Measurements from ENCODE around the gene APP.
"Not testable (repeated sequence)": the region's sequence is repeated elsewhere in the genome, so short reads cannot be mapped to it uniquely, and the experiment has no call there.

APP gene

GRCh38 chr21:26028183-26028582, 142.4 kb downstream of the APP start:
- TF ChIP-seq, protein P1, sequence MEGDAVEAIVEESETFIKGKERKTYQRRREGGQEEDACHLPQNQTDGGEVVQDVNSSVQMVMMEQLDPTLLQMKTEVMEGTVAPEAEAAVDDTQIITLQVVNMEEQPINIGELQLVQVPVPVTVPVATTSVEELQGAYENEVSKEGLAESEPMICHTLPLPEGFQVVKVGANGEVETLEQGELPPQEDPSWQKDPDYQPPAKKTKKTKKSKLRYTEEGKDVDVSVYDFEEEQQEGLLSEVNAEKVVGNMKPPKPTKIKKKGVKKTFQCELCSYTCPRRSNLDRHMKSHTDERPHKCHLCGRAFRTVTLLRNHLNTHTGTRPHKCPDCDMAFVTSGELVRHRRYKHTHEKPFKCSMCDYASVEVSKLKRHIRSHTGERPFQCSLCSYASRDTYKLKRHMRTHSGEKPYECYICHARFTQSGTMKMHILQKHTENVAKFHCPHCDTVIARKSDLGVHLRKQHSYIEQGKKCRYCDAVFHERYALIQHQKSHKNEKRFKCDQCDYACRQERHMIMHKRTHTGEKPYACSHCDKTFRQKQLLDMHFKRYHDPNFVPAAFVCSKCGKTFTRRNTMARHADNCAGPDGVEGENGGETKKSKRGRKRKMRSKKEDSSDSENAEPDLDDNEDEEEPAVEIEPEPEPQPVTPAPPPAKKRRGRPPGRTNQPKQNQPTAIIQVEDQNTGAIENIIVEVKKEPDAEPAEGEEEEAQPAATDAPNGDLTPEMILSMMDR (IDR thresholded peaks at IDR 0.05; ENCODE audit: extremely low read depth, insufficient read depth, missing control alignments), result no peak
- in situ Hi-C loops (cut with MboI; ENCODE audit: low pct_unique_long_range_greater_than_20kb, low sequenced_read_pairs, unreplicated experiment), result no loop called here
- no peak for DNase-seq (ENCODE audit: low spot score)

- no peak for DNase-seq (ENCODE audit: low spot score)
- TF ChIP-seq, protein P1 (IDR thresholded peaks at IDR 0.05; ENCODE audit: extremely low read depth, insufficient read depth, missing control alignments), result no peak
- in situ Hi-C loops (cut with MboI; ENCODE audit: low pct_unique_long_range_greater_than_20kb, low sequenced_read_pairs, unreplicated experiment), result no loop called here
Observed at GRCh38 chr21:26027696-26028095, 142.9 kb downstream of the APP start.

DNA sequence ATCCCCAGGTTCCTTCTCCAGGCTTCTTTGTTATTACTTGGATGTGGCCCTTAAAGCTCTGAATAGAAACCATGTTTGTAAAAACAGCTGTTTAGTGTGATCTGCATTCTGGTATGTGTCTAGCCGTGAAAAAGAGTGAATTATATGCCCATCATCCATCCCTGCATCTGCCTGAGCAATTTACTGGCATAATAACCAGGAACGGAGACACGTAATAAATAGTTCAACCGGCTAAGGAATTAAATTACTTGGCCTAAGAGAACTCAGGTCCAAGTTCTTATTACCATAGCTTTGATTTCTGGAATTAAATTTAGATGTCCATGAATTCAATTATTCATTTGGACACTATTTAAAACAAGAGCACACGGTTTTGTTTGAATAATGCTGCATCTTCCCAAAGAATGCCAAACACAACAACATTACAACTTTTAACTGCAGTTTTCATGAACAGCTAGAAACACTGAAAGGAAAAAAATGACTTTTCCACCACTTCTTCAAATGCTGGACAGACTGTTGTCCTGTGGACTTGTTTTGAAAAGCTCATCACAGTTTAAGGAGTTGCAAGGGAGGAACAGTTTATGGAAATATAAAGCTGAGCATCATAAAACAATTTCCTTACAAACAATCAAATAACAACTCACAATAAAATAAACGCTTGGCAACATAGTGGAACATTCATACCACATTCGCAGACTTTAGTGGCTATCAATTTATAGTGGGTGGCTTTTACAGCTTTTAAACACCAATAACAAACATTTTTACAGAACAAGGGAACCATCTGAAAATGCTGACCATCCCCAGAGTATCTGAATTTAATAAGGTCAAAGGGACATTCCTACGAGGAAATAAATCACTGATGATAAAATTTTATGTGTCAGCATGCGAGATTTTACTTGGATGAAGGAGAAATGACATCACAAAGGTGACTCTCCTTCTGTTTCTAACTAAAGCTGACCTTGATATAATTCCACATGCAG, 144.7 kb downstream of the APP start:
- in situ Hi-C loops (cut with MboI; ENCODE audit: low pct_unique_long_range_greater_than_20kb, low sequenced_read_pairs, unreplicated experiment), result no loop called here
- no peak for DNase-seq (ENCODE audit: low spot score)
- TF ChIP-seq, protein P1 (IDR thresholded peaks at IDR 0.05; ENCODE audit: extremely low read depth, insufficient read depth, missing control alignments), result no peak

DNA sequence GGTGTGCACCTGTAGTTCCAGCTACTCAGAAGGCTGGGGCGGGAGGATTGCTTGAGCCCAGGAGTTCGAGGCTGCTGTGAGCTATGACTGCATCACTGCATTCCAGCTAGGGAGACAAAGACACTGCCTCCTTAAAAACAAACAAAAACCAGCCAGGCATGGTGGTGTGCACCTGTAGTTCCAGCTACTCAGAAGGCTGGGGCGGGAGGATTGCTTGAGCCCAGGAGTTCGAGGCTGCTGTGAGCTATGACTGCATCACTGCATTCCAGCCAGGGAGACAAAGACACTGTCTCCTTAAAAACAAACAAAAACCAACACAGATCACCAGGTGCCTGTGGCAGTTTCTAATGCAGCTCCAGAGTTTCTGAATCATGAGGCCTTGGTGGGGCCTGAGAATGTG, 147.2 kb downstream of the APP start:
- DNase-seq (ENCODE audit: low spot score); in situ Hi-C loops (cut with MboI; ENCODE audit: low pct_unique_long_range_greater_than_20kb, low sequenced_read_pairs, unreplicated experiment): not testable (repeated sequence)

DNA sequence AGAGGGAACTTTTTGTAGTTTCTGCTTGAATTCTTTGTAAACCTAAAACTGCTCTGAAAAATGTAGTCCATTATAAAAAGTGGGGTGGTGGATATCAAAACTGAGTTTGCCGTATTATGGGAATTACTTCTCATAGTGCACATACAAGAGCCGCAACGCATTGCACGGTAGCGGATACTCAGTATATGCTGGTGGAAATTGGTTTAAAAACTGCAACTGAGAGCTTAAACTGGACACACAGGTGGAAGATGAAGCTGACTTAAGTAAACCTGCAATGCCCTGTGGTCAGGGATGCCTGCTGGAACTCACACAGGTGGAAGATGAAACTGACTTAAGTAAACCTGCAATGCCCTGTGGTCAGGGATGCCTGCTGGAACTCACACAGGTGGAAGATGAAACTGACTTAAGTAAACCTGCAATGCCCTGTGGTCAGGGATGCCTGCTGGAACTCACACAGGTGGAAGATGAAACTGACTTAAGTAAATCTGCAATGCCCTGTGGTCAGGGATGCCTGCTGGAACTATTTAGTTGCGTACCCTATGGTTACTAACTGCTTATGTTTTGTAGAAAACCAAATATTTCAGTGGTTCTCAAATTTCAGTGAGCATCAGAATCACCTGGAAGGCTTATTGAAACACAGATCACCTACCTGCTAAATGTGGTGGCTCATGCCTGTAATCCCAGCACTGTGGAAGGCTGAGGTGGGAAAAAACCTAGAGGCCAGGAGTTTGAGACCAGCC, 147.8 kb downstream of the APP start:
- in situ Hi-C loops (cut with MboI; ENCODE audit: low pct_unique_long_range_greater_than_20kb, low sequenced_read_pairs, unreplicated experiment); DNase-seq (ENCODE audit: low spot score): not testable (repeated sequence)

- no peak for DNase-seq (ENCODE audit: low spot score)
- in situ Hi-C loops (cut with MboI; ENCODE audit: low pct_unique_long_range_greater_than_20kb, low sequenced_read_pairs, unreplicated experiment), result no loop called here
- TF ChIP-seq, protein P1 (IDR thresholded peaks at IDR 0.05; ENCODE audit: extremely low read depth, insufficient read depth, missing control alignments), result no peak
Observed at GRCh38 chr21:26020510-26020909, 150.1 kb downstream of the APP start.

- TF ChIP-seq, protein P1 (IDR thresholded peaks at IDR 0.05; ENCODE audit: extremely low read depth, insufficient read depth, missing control alignments), result no peak
- DNase-seq (ENCODE audit: low spot score), result no peak
- in situ Hi-C loops (cut with MboI; ENCODE audit: low pct_unique_long_range_greater_than_20kb, low sequenced_read_pairs, unreplicated experiment), result no loop called here
Observed at GRCh38 chr21:26020081-26020480, 150.5 kb downstream of the APP start.

All from GM13977 (cell line).